ENCODE results near the gene MAD1L1.

MAD1L1 gene

GRCh38 chr7:1941464-1942242, 291.1 kb downstream of the MAD1L1 start:
- TF ChIP-seq CTCF (IDR thresholded peaks at IDR 0.05; ENCODE audit: low read depth, low read length), result no peak
- DNase-seq (ENCODE audit: low read depth, low spot score), result no peak
- H3K4me3 ChIP-seq (ENCODE audit: low read depth, low read length), result no peak overlapping the region
- in situ Hi-C loops (cut with HindIII; ENCODE audit: low sequenced_read_pairs), result no loop called here

GRCh38 chr7:1940863-1941262, 291.9 kb downstream of the MAD1L1 start:
- no peak overlapping the region for H3K4me3 ChIP-seq (ENCODE audit: low read depth, low read length)
- DNase-seq (ENCODE audit: low read depth, low spot score), result no peak
- no peak for TF ChIP-seq CTCF (IDR thresholded peaks at IDR 0.05; ENCODE audit: low read depth, low read length)
- in situ Hi-C loops (cut with HindIII; ENCODE audit: low sequenced_read_pairs), result no loop called here

GRCh38 chr7:1940402-1940786, 292.4 kb downstream of the MAD1L1 start:
- H3K4me3 ChIP-seq (ENCODE audit: low read depth, low read length), result no peak overlapping the region
- TF ChIP-seq CTCF (IDR thresholded peaks at IDR 0.05; ENCODE audit: low read depth, low read length), result no peak
- in situ Hi-C loops (cut with HindIII; ENCODE audit: low sequenced_read_pairs), result no loop called here
- peak; percentile 65 for DNase-seq (ENCODE audit: low read depth, low spot score)

GRCh38 chr7:1939434-1940401, 293.0 kb downstream of the MAD1L1 start:
- in situ Hi-C loops (cut with HindIII; ENCODE audit: low sequenced_read_pairs), result no loop called here
- DNase-seq (ENCODE audit: low read depth, low spot score), result no peak
- H3K4me3 ChIP-seq (ENCODE audit: low read depth, low read length), result no peak overlapping the region
- TF ChIP-seq CTCF (IDR thresholded peaks at IDR 0.05; ENCODE audit: low read depth, low read length), result no peak

- DNase-seq (ENCODE audit: low read depth, low spot score), result no peak
- in situ Hi-C loops (cut with HindIII; ENCODE audit: low sequenced_read_pairs), result no loop called here
- no peak for TF ChIP-seq CTCF (IDR thresholded peaks at IDR 0.05; ENCODE audit: low read depth, low read length)
- H3K4me3 ChIP-seq (ENCODE audit: low read depth, low read length), result no peak overlapping the region
Measured at GRCh38 chr7:1938788-1939433, 293.8 kb downstream of the MAD1L1 start.

- TF ChIP-seq CTCF (IDR thresholded peaks at IDR 0.05; ENCODE audit: low read depth, low read length), result no peak
- DNase-seq (ENCODE audit: low read depth, low spot score), result no peak
- in situ Hi-C loops (cut with HindIII; ENCODE audit: low sequenced_read_pairs), result no loop called here
- no peak overlapping the region for H3K4me3 ChIP-seq (ENCODE audit: low read depth, low read length)
Measured at GRCh38 chr7:1937252-1937605, 295.5 kb downstream of the MAD1L1 start.
